Coronary artery (tissue), 2 donors: ENCODE results near the gene FLG2.

Experiments
- DNase-seq: peaks from one replicate; pipeline ENCODE4 v3.0.0-alpha.2; 2017; ENCODE audit warnings: low spot score
- H3K27ac ChIP-seq, 2 donors: fragments of 200-600 bp; sonication (generic); one replicate each; pipeline ENCODE4 v1.5.1; 2016 to 2019
- H3K4me3 ChIP-seq: fragments of 200-600 bp; sonication (generic); 2 replicates; pipeline ENCODE4 v1.5.1; 2016; ENCODE audit warnings: mild to moderate bottlenecking, moderate library complexity
- CTCF ChIP-seq: fragments of 200-600 bp; sonication (generic); IDR thresholded peaks from one replicate; pipeline ENCODE4 v1.5.1; 2019; ENCODE audit warnings: antibody characterized with exemption

The FLG2 gene

GRCh38 chr1:152348447-152348846 lies 11.4 kb downstream of the FLG2 start:
- no peak for TF ChIP-seq CTCF
- Histone ChIP-seq H3K27ac (no peak overlapping the region), H3K4me3 (no peak overlapping the region)
- DNase-seq = no peak

- TF ChIP-seq CTCF = peak; percentile 31
- no peak overlapping the region for H3K4me3 ChIP-seq
- DNase-seq = no peak
- no peak overlapping the region for H3K27ac ChIP-seq
Measured at GRCh38 chr1:152347116-152347728, 12.6 kb downstream of the FLG2 start.

GRCh38 chr1:152344438-152344837 lies 15.4 kb downstream of the FLG2 start:
- H3K4me3 ChIP-seq = no peak overlapping the region
- no peak for TF ChIP-seq CTCF
- DNase-seq = no peak
- no peak overlapping the region for H3K27ac ChIP-seq

GRCh38 chr1:152343006-152343405 lies 16.8 kb downstream of the FLG2 start:
- DNase-seq = no peak
- TF ChIP-seq CTCF = no peak
- no peak overlapping the region for H3K27ac ChIP-seq
- H3K4me3 ChIP-seq = no peak overlapping the region

- no peak for DNase-seq
Measured at GRCh38 chr1:152335399-152335798, 24.4 kb downstream of the FLG2 start.

GRCh38 chr1:152328801-152329391 lies 30.9 kb downstream of the FLG2 start:
- H3K27ac ChIP-seq = no peak overlapping the region
- no peak for DNase-seq
- H3K4me3 ChIP-seq = no peak overlapping the region
- no peak for TF ChIP-seq CTCF

More at GRCh38 chr1:152335399-152335798, 24.4 kb downstream of the FLG2 start:
- TF ChIP-seq CTCF = no peak
- Histone ChIP-seq H3K4me3 (no peak overlapping the region), H3K27ac (no peak overlapping the region)

GRCh38 chr1:152325111-152325510 lies 34.7 kb downstream of the FLG2 start, which contains the start of gene FLG:
Gene FLG, minus strand, starts transcription at chr1:152325239. Its CDS starts 9,783 bp downstream, at chr1:152315456.
- no peak for TF ChIP-seq CTCF
- no peak for DNase-seq

More at GRCh38 chr1:152325111-152325510, 34.7 kb downstream of the FLG2 start, which contains the start of gene FLG:
- Histone ChIP-seq H3K4me3 (no peak within 1 kb of the TSS), H3K27ac (no peak within 1 kb of the TSS)
